ENCODE data around the gene KIAA1614. TPM values are rescaled to one million over a fixed set of nuclear protein-coding genes. Genes with fewer than 3 reads are reported as not detected.

Gene KIAA1614
- total and polyA plus RNA-seq, 10 of the 15 experiments (the other 5 are each of a cell fraction or from before 2014, with no cell fraction given) = 0.03 to 1.0 (median 0.26) TPM; not detected in 1

- TF ChIP-seq BCLAF1 (IDR thresholded peaks at IDR 0.05) = no peak
- TF ChIP-seq ETV6 (conservative IDR thresholded peaks at IDR 0.05 in 1 of 2, IDR thresholded peaks at IDR 0.05 in 1 of 2; ENCODE audit: borderline replicate concordance in 1 of 2, low read depth in 1 of 2) = peak in 1 of 2 experiments; percentile 26; a peak in 1 of 4 replicates
- no peak for TF ChIP-seq ZNF384 (IDR thresholded peaks at IDR 0.05; ENCODE audit: borderline replicate concordance, low read depth, low read length)
- TF ChIP-seq ATF3 (IDR thresholded peaks at IDR 0.05; ENCODE audit: borderline replicate concordance, extremely low read depth, low read depth, low read length) = no peak
- TF ChIP-seq FOXK2 (IDR thresholded peaks at IDR 0.05) = no peak
- TF ChIP-seq CHD2 (IDR thresholded peaks at IDR 0.05; ENCODE audit: borderline replicate concordance, low read depth, low read length) = no peak
- TF ChIP-seq HSF1 (IDR thresholded peaks at IDR 0.05; ENCODE audit: low read depth, low read length) = no peak
- TF ChIP-seq PAX5 (IDR thresholded peaks at IDR 0.05; ENCODE audit: borderline replicate concordance, low read depth, low read length) = no peak
- no peak for TF ChIP-seq USF1 (IDR thresholded peaks at IDR 0.05; ENCODE audit: borderline replicate concordance, extremely low read length, insufficient read depth, low read depth, low read length)
- no peak for TF ChIP-seq POLR2AphosphoS5 (IDR thresholded peaks at IDR 0.05; ENCODE audit: low read length)
- TF ChIP-seq CREM (IDR thresholded peaks at IDR 0.05; ENCODE audit: low read depth) = no peak
- TF ChIP-seq MTA2 (IDR thresholded peaks at IDR 0.05; ENCODE audit: low read depth) = peak; percentile 56; the same call in 1 of the 2 replicates
- TF ChIP-seq WRNIP1 (IDR thresholded peaks at IDR 0.05; ENCODE audit: borderline replicate concordance, low read depth, low read length) = no peak
- TF ChIP-seq HCFC1 (IDR thresholded peaks at IDR 0.05; ENCODE audit: low read length) = no peak
- TF ChIP-seq EED (IDR thresholded peaks at IDR 0.05; ENCODE audit: low read depth) = peak; percentile 40; the same call in 1 of the 2 replicates
- no peak for TF ChIP-seq NR2C2 (IDR thresholded peaks at IDR 0.05; ENCODE audit: borderline replicate concordance, control insufficient read depth, insufficient read length, low read depth)
- TF ChIP-seq RFX5 (IDR thresholded peaks at IDR 0.05; ENCODE audit: low read depth, low read length) = no peak
- TF ChIP-seq CBFB (IDR thresholded peaks at IDR 0.05; ENCODE audit: low read depth) = no peak
- TF ChIP-seq CEBPB (IDR thresholded peaks at IDR 0.05; ENCODE audit: borderline replicate concordance in 1 of 2, low read depth in 2 of 2, low read length in 2 of 2) = no peak
- no peak for TF ChIP-seq MTA3 (IDR thresholded peaks at IDR 0.05; ENCODE audit: borderline replicate concordance, low read length)
Observed at GRCh38 chr1:180888870-180889269, 23.8 kb upstream of the KIAA1614 start (continued).

Measured in GM12878 (cell line).